Breast epithelium (tissue), 4 donors: ENCODE measurements around the gene FNDC1. TPM values are rescaled to one million over a fixed set of nuclear protein-coding genes. Genes with fewer than 3 reads are reported as not detected.

Source experiments
- DNase-seq, 2 donors: peaks; one replicate each; pipeline ENCODE4 v3.0.0-alpha.2; 2019; ENCODE audit warnings: low spot score in 2 of 2
- H3K27ac ChIP-seq, 2 donors: fragments of 200-600 bp; sonication (generic) in 1 of 2; one replicate each; pipeline ENCODE4 v1.5.1; 2016 to 2019; ENCODE audit warnings: mild to moderate bottlenecking in 1 of 2
- H3K27me3 ChIP-seq, 2 donors: fragments of 200-600 bp; sonication (generic) in 1 of 2; one replicate each; pipeline versions ENCODE4 v1.5.1 to v1.6.0; 2017 to 2019; ENCODE audit warnings: control low read depth in 1 of 2, mild to moderate bottlenecking in 1 of 2
- H3K36me3 ChIP-seq: fragments of 200-600 bp; one replicate; pipeline ENCODE4 v1.5.1; 2019
- H3K4me1 ChIP-seq, 2 donors: fragments of 200-600 bp; sonication (generic); one replicate each; pipeline ENCODE4 v1.5.1; 2016 to 2019; ENCODE audit warnings: control low read depth in 1 of 2
- H3K4me3 ChIP-seq, 3 donors: fragments of 200-600 bp; sonication (generic); 1 replicate in 2 of 3; 2 replicates in 1 of 3; pipeline ENCODE4 v1.5.1; 2016 to 2019; ENCODE audit warnings: mild to moderate bottlenecking in 3 of 3, moderate library complexity in 2 of 3
- H3K9me3 ChIP-seq, 2 donors: fragments of 200-600 bp; sonication (generic) in 1 of 2; one replicate each; pipeline ENCODE4 v1.5.1; 2016 to 2019; ENCODE audit warnings: control low read depth in 1 of 2
- CTCF ChIP-seq, 3 donors: fragments of 450-650 bp; IDR thresholded peaks; one replicate each; pipeline ENCODE4 v1.5.1; 2016 to 2017; ENCODE audit warnings: antibody characterized with exemption in 3 of 3, mild to moderate bottlenecking in 3 of 3, moderate library complexity in 3 of 3
- POLR2A ChIP-seq: fragments of 450-650 bp; IDR thresholded peaks from one replicate; pipeline ENCODE4 v1.6.1; 2016; ENCODE audit warnings: antibody characterized with exemption, mild to moderate bottlenecking, moderate library complexity
- POLR2AphosphoS5 ChIP-seq, 3 donors: sonication (generic); formaldehyde crosslinking; IDR thresholded peaks; one replicate each; pipeline ENCODE4 v1.6.1; 2017; ENCODE audit warnings: antibody characterized with exemption in 3 of 3
- intact Hi-C: fragments of 100-400 bp; cut with DNase I; formaldehyde crosslinking; loops from one replicate; pipeline ENCODE4 v1.15.1; 2023; ENCODE audit warnings: low total_unique reads
- total RNA-seq, 3 donors: library from RNA; depleted of rRNA; stranded (reverse); fragments of >200 nt; gene quantifications; one replicate each; pipeline ENCODE4 v1.1.0, GENCODE V29; 2016

The FNDC1 gene
- total RNA-seq, 3 donors from 2014 or later = 0.15 to 10.1 (median 0.33) TPM

- no peak for DNase-seq
- Histone ChIP-seq H3K27me3 (no peaks in the 10 kb centered on the region), H3K4me1 (no peaks in the 10 kb centered on the region), H3K9me3 (no peaks in the 10 kb centered on the region), H3K36me3 (no peaks in the 10 kb centered on the region), H3K4me3 (no peak overlapping the region), H3K27ac (no peak overlapping the region)
- intact Hi-C loops = no loop called here
- no peak for TF ChIP-seq POLR2A
- TF ChIP-seq POLR2AphosphoS5 (IDR thresholded peaks at IDR 0.05) = no peak
- no peak for TF ChIP-seq CTCF (IDR thresholded peaks at IDR 0.05)
These were observed 50.9 kb downstream of the FNDC1 start for GRCh38 chr6:159220093-159220492.

- H3K4me3 ChIP-seq = no peak overlapping the region
- no peaks in the 10 kb centered on the region for H3K9me3 ChIP-seq
- no peaks in the 10 kb centered on the region for H3K27me3 ChIP-seq
- no peak for TF ChIP-seq CTCF (IDR thresholded peaks at IDR 0.05)
- TF ChIP-seq POLR2AphosphoS5 (IDR thresholded peaks at IDR 0.05) = no peak
- no peak for TF ChIP-seq POLR2A
- H3K36me3 ChIP-seq = no peaks in the 10 kb centered on the region
- no peaks in the 10 kb centered on the region for H3K4me1 ChIP-seq
- no peak overlapping the region for H3K27ac ChIP-seq
- no peak for DNase-seq
- intact Hi-C loops = no loop called here
These were observed 52.4 kb downstream of the FNDC1 start for GRCh38 chr6:159221486-159222170.

- Histone ChIP-seq H3K27ac (no peak overlapping the region), H3K36me3 (no peaks in the 10 kb centered on the region), H3K9me3 (no peaks in the 10 kb centered on the region), H3K4me1 (no peaks in the 10 kb centered on the region), H3K27me3 (no peaks in the 10 kb centered on the region), H3K4me3 (no peak overlapping the region)
- no peak for TF ChIP-seq CTCF (IDR thresholded peaks at IDR 0.05)
- no peak for TF ChIP-seq POLR2A
- TF ChIP-seq POLR2AphosphoS5 (IDR thresholded peaks at IDR 0.05) = no peak
- intact Hi-C loops = no loop called here
- DNase-seq = no peak
These were observed 55.3 kb downstream of the FNDC1 start for GRCh38 chr6:159224452-159224851.

- Histone ChIP-seq H3K9me3 (no peaks in the 10 kb centered on the region), H3K27me3 (peaks cover 0 to 19% of the 10 kb centered on the region in 2 donors), H3K4me3 (no peak overlapping the region), H3K27ac (no peak overlapping the region), H3K4me1 (no peaks in the 10 kb centered on the region), H3K36me3 (no peaks in the 10 kb centered on the region)
- intact Hi-C loops = no loop called here
- TF ChIP-seq CTCF (IDR thresholded peaks at IDR 0.05) = no peak
- no peak for TF ChIP-seq POLR2A
- TF ChIP-seq POLR2AphosphoS5 (IDR thresholded peaks at IDR 0.05) = no peak
- no peak for DNase-seq
These were observed 60.5 kb downstream of the FNDC1 start for GRCh38 chr6:159229651-159230051.

- no peak for DNase-seq
- Histone ChIP-seq H3K4me1 (no peaks in the 10 kb centered on the region), H3K4me3 (no peak overlapping the region), H3K27ac (no peak overlapping the region), H3K27me3 (peaks cover 0 to 19% of the 10 kb centered on the region in 2 donors), H3K9me3 (no peaks in the 10 kb centered on the region), H3K36me3 (no peaks in the 10 kb centered on the region)
- intact Hi-C loops = no loop called here
- no peak for TF ChIP-seq CTCF (IDR thresholded peaks at IDR 0.05)
- TF ChIP-seq POLR2A = no peak
- TF ChIP-seq POLR2AphosphoS5 (IDR thresholded peaks at IDR 0.05) = no peak
These were observed 63.0 kb downstream of the FNDC1 start for GRCh38 chr6:159232106-159232645.
